ENCODE data around the gene CCS.

The CCS gene

GRCh38 chr11:66556086-66556485, 36.9 kb upstream of the CCS start:
- H3K4me3 ChIP-seq (ENCODE audit: low read length) = no peak overlapping the region
- no peaks in the 10 kb centered on the region for H3F3A ChIP-seq (ENCODE audit: control insufficient read depth, insufficient read depth)
- H4K20me1 ChIP-seq (ENCODE audit: control insufficient read depth, insufficient read depth, low read depth, low read length) = no peaks in the 10 kb centered on the region
- TF ChIP-seq CTCF (IDR thresholded peaks at IDR 0.05; ENCODE audit: low read depth, low read length, poor library complexity, severe bottlenecking) (no peak), EZH2phosphoT487 (IDR thresholded peaks at IDR 0.05; ENCODE audit: borderline replicate concordance, low read length) (no peak)
- H3K27ac ChIP-seq (ENCODE audit: low read depth, low read length) = no peak overlapping the region
- no peaks in the 10 kb centered on the region for H3K4me1 ChIP-seq (ENCODE audit: control insufficient read depth, low read length)
- H3K9me3 ChIP-seq (ENCODE audit: control insufficient read depth, insufficient read depth, low read length) = no peaks in the 10 kb centered on the region
- no peaks in the 10 kb centered on the region for H3K79me2 ChIP-seq (ENCODE audit: control insufficient read depth, low read length)
- no peak overlapping the region for H3K4me2 ChIP-seq (ENCODE audit: low read length)
- H3K9me2 ChIP-seq (replicated peaks; ENCODE audit: control insufficient read depth, low read length) = no peaks in the 10 kb centered on the region
- 0 out of 2 replicates have a peak, but pooled peaks cover 3% of the 10 kb centered on the region for H3K27me3 ChIP-seq (ENCODE audit: control insufficient read depth, low read length)
- no peaks in the 10 kb centered on the region for H3K36me3 ChIP-seq (ENCODE audit: control insufficient read depth, low read length)

GRCh38 chr11:66557733-66558326, 35.2 kb upstream of the CCS start:
- no peaks in the 10 kb centered on the region for H3K36me3 ChIP-seq (ENCODE audit: control insufficient read depth, low read length)
- no peak overlapping the region for H3K27ac ChIP-seq (ENCODE audit: low read depth, low read length)

GRCh38 chr11:66559142-66559865, 33.7 kb upstream of the CCS start:
- Histone ChIP-seq H3K36me3 (ENCODE audit: control insufficient read depth, low read length) (no peaks in the 10 kb centered on the region), H3K9me2 (replicated peaks; ENCODE audit: control insufficient read depth, low read length) (no peaks in the 10 kb centered on the region), H3K79me2 (ENCODE audit: control insufficient read depth, low read length) (no peaks in the 10 kb centered on the region), H3K27me3 (ENCODE audit: control insufficient read depth, low read length) (0 out of 2 replicates have a peak, but pooled peaks cover 5% of the 10 kb centered on the region), H3F3A (ENCODE audit: control insufficient read depth, insufficient read depth) (no peaks in the 10 kb centered on the region), H4K20me1 (ENCODE audit: control insufficient read depth, insufficient read depth, low read depth, low read length) (no peaks in the 10 kb centered on the region), H3K27ac (ENCODE audit: low read depth, low read length) (no peak overlapping the region), H3K9me3 (ENCODE audit: control insufficient read depth, insufficient read depth, low read length) (no peaks in the 10 kb centered on the region), H3K4me3 (ENCODE audit: low read length) (no peak overlapping the region), H3K4me2 (ENCODE audit: low read length) (no peak overlapping the region), H3K4me1 (ENCODE audit: control insufficient read depth, low read length) (no peaks in the 10 kb centered on the region)
- TF ChIP-seq CTCF (IDR thresholded peaks at IDR 0.05; ENCODE audit: low read depth, low read length, poor library complexity, severe bottlenecking) (no peak), EZH2phosphoT487 (IDR thresholded peaks at IDR 0.05; ENCODE audit: borderline replicate concordance, low read length) (no peak)

More at GRCh38 chr11:66557733-66558326, 35.2 kb upstream of the CCS start:
- Histone ChIP-seq H3K9me3 (ENCODE audit: control insufficient read depth, insufficient read depth, low read length) (no peaks in the 10 kb centered on the region), H3K4me3 (ENCODE audit: low read length) (no peak overlapping the region), H3K79me2 (ENCODE audit: control insufficient read depth, low read length) (no peaks in the 10 kb centered on the region), H3K27me3 (ENCODE audit: control insufficient read depth, low read length) (0 out of 2 replicates have a peak, but pooled peaks cover 3% of the 10 kb centered on the region), H3F3A (ENCODE audit: control insufficient read depth, insufficient read depth) (no peaks in the 10 kb centered on the region), H3K4me2 (ENCODE audit: low read length) (no peak overlapping the region), H4K20me1 (ENCODE audit: control insufficient read depth, insufficient read depth, low read depth, low read length) (no peaks in the 10 kb centered on the region), H3K4me1 (ENCODE audit: control insufficient read depth, low read length) (no peaks in the 10 kb centered on the region), H3K9me2 (replicated peaks; ENCODE audit: control insufficient read depth, low read length) (no peaks in the 10 kb centered on the region)
- TF ChIP-seq EZH2phosphoT487 (IDR thresholded peaks at IDR 0.05; ENCODE audit: borderline replicate concordance, low read length) (no peak), CTCF (IDR thresholded peaks at IDR 0.05; ENCODE audit: low read depth, low read length, poor library complexity, severe bottlenecking) (no peak)
